ENCODE data around the gene FXYD7.
A peak's percentile ranks its signal among the peaks of the same experiment; 100 is the strongest.
"Not testable (repeated sequence)": the region's sequence is repeated elsewhere in the genome, so short reads cannot be mapped to it uniquely, and the experiment has no call there.

FXYD7 gene

DNA sequence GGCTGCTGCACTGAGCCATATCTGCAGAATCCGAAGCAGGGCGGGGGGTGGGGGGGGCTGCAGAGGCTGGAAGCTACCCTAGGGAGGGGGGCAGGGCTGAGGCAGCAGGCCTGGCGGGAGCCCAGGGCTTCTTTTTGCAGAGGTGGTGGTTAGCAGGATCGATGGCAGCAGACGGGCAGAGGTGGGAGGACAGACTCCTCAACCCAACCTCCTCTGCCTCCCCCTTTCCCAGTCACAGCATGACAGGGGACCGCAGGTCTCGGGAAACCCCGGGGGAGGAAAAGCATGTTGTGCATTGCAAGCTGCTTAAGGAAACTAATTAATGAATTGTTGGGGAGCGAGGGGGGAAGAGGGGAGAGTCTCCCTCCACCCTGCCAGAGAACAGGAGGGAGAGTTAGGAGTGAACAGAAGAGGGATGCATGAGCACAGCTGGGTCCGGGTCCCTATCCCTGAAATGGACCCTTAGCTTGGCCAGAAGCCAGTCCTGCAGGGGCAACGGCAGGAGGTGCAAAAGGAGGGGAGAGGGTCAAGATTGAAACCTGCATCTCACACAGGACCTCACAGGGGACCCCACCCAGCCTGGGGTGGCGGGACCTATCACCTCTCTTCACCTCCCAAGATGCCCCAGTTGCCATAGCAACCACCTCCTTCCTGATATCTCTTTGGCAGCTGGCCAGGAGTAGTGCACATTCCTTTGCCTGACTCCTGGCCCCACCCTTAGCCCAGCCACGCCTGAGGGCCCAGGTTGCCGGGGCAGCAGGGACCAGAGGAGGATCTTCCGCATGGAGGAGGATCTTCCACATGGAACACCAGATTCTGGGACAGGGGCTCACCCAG, 1.8 kb downstream of the FXYD7 start:
- no peak for DNase-seq (ENCODE audit: low read depth in 3 of 3)

DNA sequence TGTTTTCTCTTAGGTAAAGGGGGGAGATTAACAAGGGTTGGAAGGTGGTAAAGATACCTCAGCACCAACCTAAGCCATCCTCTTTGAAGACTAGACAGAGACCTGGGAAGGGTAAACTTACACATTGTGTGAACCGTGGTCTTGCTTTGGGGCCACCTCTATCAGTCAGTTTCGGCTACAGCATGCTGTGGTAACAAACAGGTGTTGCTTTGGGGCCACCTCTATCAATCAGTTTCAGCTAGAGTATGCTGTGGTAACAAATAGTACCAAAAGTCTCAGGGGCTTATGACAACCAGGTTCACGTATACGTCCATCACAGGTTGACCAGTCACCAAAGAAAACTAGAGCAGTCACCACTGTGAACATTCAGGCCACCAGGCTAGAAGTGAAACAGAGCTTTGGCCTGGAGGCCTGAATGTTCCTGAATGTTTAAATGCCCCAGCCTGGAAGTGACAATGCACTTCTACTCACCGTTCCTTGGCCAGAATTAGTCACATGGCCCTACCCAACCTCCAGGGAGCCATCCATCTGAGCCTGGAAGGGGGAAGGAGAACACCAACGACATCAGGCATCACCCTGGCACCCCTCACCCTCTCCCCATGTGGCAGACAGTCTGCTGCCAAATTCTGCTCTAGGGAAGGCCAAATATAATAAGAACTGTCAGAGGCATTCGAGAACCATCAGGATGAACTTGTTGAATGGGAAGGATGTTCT, 3.8 kb downstream of the FXYD7 start:
- no peak for DNase-seq (ENCODE audit: low read depth in 3 of 3)

DNA sequence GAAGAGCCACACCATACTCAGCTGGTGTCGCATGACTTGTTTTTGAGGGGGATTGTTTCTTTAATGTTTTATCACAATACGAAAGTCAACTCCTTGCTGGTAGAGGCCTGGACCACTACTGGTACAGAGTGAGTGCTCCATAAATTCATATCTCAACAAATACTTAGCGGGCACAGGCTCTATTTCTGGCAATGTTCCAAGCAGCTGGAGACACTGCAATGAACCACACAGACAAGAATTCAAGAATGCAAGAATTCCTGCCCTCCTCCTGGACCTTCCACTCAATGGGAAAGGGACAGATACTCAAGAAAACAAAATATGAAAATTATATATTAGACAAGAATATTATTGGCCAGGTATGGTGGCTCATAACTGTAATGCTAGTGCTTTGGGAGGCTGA, 6.4 kb downstream of the FXYD7 start:
- DNase-seq (ENCODE audit: low read depth in 3 of 3): no peak

DNA sequence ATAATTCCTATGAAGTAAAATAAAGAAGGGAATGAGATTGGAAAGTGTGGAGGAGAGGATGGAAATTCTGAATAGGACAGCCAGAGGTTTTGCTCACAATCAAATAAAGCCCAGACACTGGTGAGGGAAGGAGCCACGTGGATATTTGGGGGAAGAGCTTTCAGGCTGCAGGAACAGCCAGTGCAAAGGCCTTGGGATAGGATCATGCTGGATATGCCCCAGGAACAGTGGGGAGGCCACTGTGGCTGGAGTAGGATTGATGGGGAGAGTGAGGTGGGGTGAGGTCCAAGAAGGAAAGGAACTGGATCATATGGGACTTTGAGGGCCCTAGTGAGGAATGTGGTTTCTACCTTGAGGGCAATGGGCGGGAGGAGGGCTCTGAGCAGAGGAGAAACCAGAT, 7.4 kb downstream of the FXYD7 start:
- DNase-seq (ENCODE audit: low read depth in 3 of 3): no peak

DNA sequence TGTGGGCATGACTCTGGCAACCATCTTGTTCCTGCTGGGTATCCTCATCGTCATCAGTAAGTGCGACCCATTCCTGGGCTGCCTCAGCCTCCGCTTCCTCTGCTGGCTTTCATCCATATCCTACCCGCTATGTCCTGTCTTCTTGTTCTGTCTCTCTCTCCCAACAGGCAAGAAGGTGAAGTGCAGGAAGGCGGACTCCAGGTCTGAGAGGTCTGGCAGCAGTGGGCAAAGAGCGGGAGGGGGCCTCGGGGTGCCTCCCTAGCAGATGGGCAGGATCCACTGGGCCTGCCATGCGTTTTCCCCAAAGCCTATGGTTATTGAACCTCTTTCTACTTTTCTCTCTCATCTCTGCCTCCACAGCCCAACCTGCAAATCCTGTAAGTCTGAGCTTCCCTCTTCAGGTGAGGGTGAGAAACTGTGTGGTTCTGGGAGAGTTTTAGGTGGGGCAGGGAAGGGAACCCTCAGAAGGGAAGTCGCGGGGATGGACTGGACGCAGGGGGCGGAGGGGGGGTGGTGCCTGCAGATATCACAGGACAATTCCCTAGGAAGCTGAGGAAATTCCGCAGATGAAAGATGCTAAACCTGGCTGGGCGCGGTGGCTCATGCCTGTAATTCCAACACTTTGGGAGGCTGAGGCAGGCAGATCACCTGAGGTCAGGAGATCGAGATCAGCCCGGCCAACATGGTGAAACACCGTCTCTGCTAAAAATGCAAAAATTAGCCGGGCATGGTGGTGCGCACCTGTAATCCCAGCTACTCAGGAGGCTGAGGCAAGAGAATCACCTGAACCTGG, 8.4 kb downstream of the FXYD7 start:
- no peak for DNase-seq (ENCODE audit: low read depth in 3 of 3)

DNA sequence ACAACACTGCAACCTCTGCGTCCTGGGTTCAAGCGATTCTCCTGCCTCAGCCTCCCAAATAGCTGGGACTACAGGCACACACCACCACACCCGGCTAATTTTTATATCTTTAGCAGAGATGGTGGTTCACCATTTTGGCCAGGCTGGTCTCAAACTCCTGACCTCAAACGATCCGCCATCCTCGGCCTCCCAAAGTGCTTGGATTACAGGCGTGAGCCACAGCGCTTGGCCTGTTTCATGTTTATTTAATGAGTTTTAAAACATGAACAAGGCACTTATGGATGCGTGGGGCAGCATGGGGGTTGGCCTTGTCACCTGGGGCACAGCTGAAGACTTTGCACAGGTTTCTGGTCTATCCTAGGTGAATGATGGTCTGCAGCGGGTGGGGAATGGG, 10.1 kb downstream of the FXYD7 start:
- not testable (repeated sequence) for DNase-seq (ENCODE audit: low read depth in 3 of 3)

DNA sequence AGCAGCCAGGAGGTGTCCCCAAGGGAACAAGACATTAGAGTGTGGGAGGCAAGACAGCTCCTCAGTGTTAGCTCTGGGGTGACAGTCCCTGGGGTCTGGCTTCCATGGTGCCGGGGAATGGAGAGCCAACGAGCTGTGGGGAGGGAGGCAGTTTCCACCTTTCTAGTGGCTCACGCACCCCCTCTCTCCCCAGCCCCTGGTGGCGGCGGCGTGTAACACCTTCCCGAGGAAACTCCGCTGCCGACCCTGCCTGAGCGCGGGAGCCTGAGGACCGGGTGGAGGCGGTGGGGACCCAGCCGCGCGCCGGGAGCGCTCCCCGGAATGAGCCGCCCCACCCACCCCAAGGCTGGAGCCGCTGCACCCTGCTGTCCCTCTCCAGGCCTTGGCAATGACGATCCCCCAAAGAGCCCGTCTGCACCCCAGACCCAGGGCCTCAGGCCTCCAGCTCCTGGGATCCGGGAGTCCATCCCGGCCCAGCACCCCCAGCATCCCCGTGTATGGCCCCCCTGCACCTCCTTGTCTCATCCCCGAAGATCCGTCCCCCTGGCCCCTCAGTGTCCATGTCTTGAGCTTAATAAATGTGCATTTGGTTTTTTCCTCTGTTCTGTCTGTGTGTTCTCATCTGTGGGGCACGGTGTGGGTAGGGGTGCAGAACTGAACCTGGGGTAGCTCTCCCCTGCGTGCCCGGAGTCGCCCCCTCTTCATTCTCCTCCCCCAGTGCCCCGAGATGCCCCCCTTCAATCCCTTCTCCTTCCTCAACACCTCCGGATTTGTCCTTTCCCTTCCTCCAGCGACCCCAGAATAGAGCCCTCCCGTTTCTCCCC, 10.9 kb downstream of the FXYD7 start:
- peak; percentile 66 to 81 (median 68) for DNase-seq (ENCODE audit: low read depth in 3 of 3)

DNA sequence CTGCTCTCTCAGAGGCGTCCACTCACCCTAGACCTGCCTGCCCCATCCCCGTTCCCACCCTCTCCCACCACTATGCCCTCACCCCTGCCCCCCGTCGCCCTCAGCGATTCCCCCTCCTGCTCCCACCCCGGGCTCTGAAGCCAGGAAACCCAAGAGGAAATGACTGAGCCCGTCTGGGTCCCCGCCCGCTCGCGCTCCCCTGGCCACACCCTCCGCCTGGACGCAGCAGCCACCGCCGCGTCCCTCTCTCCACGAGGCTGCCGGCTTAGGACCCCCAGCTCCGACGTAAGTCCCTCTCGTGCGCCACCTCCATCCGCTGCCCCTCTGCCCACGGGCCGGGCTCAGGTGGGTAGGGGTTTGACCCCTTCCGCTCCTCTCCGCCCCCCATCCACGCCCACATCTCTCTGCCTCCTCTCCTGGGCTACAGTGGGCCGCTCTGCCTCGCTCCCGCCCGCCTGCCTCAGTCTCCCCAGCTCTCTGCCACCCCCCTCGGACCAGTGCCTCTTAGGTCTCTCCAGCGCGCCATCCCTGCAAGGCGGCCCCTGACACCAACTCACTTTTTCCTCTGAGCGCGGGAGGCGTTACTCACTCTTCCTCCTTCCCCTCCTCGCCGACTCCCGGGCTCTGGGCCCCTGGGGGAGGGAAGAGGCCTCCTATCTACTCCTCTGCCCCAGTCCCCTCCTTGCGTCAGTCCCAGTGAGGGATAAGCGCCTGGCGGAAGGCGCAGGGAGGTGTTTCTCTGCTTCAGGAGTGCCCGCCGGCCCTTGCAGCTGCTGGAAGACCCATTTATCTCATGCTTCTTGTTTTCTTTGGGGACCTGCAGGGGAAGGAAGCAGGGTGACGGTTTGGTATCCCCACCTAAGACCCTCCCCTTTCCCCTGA, 11.7 kb downstream of the FXYD7 start, which contains the start of gene FXYD5:
TSS of gene FXYD5 (plus strand) at position 211 of the 882 bp plus-strand sequence. CDS start 816 bp downstream, outside the sequence.
- DNase-seq (ENCODE audit: low read depth in 3 of 3): peak; percentile 72 to 88 (median 81)

DNA sequence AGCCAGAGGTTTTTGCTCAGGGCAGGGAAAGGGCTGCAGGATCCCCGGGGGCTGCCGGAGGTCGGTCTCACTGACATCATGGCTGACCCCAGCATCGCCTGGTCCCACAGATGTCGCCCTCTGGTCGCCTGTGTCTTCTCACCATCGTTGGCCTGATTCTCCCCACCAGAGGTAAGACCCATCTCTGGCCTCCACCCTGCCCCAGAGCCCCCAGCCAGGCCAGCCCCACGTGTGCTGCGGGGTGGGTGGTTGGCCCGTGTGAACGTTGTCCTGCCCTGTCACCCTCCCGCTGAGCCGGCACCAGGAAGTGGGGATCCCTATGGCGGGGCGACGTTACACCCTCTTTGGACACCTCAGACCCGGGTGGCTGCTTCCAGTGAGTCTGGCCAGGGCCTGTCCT, 12.4 kb downstream of the FXYD7 start:
- DNase-seq (ENCODE audit: low read depth in 3 of 3): peak in 1 of 3 experiments; percentile 48

DNA sequence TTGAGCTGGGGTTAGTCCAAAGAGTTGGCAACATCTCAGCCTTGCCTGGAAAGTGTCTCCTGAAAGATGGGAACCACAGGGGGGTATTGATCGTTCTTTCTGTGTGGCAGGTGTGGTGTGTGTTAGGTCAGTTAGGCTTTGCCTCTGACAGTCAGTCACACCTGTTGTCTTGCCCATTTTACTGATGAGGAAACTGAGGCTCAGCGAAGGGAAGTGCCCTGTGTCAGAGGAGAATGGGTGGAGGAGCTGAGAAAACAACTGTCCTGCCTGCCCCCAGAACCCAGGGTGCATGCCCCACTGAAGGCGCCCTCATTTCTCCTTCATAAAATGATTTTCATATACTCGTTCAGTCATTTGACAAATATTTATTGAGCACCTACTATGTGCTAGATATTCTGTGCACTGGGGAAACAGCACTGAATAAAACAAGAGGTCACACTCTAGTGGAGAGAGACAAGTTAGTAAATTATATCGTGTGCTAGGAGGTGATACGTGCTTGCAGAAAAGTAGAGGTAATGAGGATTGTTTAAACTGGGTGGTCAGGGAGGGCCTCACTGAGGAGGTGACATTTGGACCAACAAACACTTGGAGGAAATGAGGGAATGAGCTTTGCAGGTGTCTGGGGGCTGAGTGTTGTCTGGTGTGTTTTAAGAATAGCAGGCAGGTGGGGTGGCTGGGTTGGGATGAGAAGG, 13.1 kb downstream of the FXYD7 start:
- no peak for DNase-seq (ENCODE audit: low read depth in 3 of 3)

DNA sequence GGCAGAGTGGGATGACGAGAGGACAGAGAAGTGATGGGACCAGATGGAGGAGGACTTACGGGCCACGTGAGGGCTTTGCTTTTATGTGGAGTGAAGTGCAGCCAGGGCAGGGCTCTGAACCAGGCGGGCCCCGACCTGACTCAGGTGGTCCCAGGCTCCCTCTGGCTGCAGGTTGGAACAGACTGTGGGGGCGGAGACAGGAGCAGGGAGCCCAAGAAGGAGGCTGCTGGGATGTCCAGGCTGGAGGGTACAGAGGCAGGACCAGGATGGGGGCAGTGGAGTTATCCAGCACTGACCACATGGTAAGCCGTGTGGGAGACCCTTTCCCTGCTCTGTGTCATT, 13.6 kb downstream of the FXYD7 start:
- no peak for DNase-seq (ENCODE audit: low read depth in 3 of 3)

DNA sequence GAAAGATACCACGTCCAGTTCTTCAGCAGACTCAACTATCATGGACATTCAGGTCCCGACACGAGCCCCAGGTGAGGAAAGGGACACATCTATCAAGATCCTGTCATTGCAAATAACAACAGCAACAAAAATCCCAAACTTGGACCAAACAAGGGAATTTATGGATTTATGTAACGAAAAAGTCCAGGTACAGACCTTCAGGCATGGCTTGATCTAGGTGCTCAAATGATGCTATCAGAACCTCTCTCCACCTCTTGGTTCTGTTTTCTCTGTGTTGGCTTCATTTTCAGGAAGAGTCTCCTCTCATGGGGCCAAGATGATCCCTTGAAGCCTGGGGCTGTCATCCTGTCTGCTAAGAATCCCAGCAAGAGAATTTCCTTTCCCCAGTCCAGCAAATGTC, 14.4 kb downstream of the FXYD7 start:
- DNase-seq (ENCODE audit: low read depth in 3 of 3): no peak

DNA sequence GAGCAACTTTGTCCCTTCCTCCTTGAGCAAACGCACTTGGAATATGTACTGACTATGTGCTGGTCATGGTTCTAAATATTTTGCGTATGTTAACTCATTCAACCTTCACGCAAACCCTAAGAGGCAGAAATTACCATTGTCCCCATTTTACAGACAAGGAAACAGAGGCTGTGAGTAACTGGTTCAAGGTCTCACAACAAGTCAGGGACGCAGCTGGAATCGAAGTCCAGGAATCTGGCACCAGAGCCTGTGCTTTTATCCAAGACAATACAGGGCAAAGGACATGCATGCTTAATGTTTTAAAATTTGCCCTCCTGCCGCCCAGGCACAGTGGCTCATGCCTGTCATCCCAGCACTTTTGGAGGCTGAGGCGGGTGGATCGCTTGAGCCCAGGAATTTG, 16.6 kb downstream of the FXYD7 start:
- DNase-seq (ENCODE audit: low read depth in 3 of 3): no peak

DNA sequence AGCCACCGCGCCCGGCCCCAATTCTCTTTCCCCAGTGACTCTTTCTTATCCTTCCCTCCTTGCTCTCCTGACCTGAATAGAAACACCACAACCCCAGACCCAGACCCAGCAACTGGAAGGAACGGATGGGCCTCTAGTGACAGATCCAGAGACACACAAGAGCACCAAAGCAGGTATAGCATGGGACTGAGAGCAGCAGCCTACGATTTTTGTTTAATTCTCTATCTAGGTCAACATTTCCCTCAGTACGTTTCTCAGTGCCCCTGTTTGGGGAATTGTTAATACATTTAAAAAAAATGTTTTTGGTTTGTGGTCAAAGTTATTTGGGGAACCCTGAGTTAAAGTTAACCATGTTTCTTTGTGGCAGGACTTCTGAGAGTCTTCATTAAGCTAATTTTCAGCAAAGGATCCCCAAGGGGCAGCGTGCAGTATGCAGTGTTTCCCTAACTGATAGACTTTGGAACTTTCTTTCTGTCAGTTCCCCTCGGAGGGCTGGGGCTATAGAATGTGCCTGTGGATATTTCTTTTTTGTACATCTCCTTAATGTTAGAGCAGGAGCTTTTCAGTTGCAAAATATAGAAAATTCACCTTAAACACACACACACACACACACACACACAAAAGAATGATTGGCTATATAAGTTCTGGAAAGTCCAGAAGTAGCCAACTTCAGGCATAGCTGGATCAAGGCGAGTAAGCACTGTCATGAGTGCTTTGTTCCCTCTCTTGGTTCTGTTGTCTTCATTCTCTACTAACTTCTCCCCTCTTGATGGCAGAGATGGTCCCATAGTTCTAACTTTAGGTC, 17.8 kb downstream of the FXYD7 start:
- no peak for DNase-seq (ENCODE audit: low read depth in 3 of 3)

DNA sequence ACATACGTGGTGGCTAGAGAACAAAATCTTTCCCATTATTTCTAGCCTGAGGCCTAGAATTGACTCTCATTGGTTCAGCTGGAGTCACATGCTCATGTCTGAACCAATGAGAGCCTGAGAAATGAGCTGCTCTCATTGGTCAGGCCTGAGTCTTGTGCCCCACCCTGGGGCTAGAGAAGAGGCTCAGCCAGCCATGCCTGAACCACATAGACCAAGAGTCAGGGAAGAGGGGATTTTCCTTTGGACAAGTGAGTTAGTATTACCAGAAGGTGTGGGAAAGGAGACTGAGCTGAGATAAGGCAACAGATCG, 18.3 kb downstream of the FXYD7 start:
- DNase-seq (ENCODE audit: low read depth in 3 of 3): no peak

DNA sequence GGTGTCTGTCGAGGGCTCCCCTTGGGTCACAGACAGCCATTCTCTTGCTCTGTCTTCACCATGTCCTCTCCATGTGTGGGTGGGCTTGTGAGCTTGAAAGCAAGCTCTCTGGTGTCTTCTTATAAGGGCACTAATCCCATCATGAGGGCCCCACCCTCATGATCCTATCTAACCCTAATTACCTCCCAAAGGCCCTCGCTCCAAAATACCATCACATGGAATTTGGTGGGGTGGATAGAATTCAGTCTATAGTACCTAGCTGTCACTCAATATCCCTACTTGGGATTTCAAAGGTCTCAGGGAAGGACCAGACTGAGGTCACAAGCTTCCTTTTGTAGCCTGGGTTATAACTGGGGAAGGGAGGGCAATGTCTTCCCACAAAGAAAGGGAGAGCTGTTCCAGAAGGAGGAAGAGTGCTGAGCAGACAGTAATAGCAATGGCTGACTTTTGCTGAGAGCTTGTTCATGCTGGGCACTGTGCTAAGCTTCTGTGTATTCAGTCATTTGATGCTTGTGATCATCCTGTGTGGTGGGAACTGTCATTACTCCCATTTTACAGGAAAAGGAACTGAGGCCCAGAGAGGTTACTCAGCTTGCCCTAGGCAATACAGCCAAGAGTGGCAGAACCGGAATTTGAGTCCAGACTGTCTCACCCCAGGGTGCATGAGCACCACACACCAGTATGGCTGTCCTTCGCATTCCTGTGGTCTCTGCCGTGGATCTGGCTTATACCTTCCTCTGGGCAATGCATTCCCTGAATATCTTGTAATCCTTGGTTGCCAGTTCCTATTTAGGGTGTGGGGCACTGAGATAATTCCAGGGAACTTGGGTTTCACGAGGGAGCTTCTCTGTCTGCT, 19.6 kb downstream of the FXYD7 start:
- DNase-seq (ENCODE audit: low read depth in 3 of 3): no peak

DNA sequence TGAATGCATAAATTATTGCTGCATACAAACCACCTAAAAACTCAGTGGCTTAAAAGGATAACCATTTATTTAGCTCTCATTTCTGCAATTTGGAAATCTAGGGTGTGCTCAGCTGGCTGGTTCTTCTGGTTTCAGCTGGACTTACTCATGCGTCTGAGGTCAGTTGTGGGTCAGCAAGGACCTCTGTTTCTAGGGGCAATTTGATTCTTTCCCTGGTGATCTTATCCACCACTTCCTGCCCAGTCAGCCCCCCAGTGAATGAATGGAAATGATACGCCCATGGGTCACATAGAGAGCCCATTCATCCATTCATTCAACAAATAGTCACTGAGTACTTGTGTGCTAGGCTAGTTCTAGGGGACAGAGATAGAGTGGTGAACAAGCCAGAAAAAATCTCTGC, 21.4 kb downstream of the FXYD7 start:
- no peak for DNase-seq (ENCODE audit: low read depth in 3 of 3)
